ENCODE results near the gene PHF3. TPM values are rescaled to one million over a fixed set of nuclear protein-coding genes. Genes with fewer than 3 reads are reported as not detected.

The PHF3 gene
- total RNA-seq, 1 donor from 2014 or later: 40.7 TPM

Other genes with a start within 250 kb of the PHF3 start
- gene PTP4A1, start 63.3 kb upstream of the PHF3 start, total RNA-seq: 17.5 and 22.4 TPM in 2 replicates

All from lung microvascular endothelial cell (primary cell).